ENCODE results near the gene GPR21.

The GPR21 gene, protein sequence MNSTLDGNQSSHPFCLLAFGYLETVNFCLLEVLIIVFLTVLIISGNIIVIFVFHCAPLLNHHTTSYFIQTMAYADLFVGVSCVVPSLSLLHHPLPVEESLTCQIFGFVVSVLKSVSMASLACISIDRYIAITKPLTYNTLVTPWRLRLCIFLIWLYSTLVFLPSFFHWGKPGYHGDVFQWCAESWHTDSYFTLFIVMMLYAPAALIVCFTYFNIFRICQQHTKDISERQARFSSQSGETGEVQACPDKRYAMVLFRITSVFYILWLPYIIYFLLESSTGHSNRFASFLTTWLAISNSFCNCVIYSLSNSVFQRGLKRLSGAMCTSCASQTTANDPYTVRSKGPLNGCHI

DNA sequence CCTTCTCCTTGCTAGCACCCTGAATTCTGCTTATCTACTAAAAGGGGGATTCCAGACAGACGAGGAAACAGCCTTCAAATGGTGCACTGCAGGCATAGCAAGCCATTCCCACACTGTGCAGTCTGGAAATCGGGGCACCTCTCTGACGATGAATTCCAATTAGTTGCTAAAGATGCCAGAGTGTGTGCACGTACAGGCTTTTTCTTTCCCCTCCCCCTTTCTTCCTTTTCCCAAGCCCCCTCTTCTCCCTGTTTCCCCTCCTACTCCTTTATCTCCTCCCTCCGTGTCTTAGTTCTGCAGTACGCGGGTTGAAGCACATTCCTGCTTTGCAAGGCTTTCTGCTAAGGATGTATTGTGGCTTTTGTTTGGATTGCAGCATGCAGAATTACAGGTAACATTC is at the start of gene GPR21:
Gene GPR21 (plus strand): TSS at position 316 of the 400 bp plus-strand sequence. CDS start 900 bp downstream, outside the sequence.
- no peaks in the 10 kb centered on the region for H3K9me3 ChIP-seq (ENCODE audit: severe bottlenecking)
- TF ChIP-seq, protein P1, sequence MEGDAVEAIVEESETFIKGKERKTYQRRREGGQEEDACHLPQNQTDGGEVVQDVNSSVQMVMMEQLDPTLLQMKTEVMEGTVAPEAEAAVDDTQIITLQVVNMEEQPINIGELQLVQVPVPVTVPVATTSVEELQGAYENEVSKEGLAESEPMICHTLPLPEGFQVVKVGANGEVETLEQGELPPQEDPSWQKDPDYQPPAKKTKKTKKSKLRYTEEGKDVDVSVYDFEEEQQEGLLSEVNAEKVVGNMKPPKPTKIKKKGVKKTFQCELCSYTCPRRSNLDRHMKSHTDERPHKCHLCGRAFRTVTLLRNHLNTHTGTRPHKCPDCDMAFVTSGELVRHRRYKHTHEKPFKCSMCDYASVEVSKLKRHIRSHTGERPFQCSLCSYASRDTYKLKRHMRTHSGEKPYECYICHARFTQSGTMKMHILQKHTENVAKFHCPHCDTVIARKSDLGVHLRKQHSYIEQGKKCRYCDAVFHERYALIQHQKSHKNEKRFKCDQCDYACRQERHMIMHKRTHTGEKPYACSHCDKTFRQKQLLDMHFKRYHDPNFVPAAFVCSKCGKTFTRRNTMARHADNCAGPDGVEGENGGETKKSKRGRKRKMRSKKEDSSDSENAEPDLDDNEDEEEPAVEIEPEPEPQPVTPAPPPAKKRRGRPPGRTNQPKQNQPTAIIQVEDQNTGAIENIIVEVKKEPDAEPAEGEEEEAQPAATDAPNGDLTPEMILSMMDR (IDR thresholded peaks at IDR 0.05; ENCODE audit: poor library complexity, severe bottlenecking) = no peak
- H3K4me1 ChIP-seq (ENCODE audit: insufficient read depth, poor library complexity, severe bottlenecking) = no peaks in the 10 kb centered on the region
- ATAC-seq (ENCODE audit: low read depth) (no peak), DNase-seq (ENCODE audit: low spot score) (no peak)
- H3K27me3 ChIP-seq (ENCODE audit: insufficient read depth, poor library complexity, severe bottlenecking) = no peaks in the 10 kb centered on the region
- no peak within 1 kb of the TSS for H3K27ac ChIP-seq (ENCODE audit: poor library complexity, severe bottlenecking)
- no peak within 1 kb of the TSS for H3K4me3 ChIP-seq (ENCODE audit: severe bottlenecking)
- H3K36me3 ChIP-seq (ENCODE audit: low read depth) = peaks cover 25% of the 10 kb centered on the region

DNA sequence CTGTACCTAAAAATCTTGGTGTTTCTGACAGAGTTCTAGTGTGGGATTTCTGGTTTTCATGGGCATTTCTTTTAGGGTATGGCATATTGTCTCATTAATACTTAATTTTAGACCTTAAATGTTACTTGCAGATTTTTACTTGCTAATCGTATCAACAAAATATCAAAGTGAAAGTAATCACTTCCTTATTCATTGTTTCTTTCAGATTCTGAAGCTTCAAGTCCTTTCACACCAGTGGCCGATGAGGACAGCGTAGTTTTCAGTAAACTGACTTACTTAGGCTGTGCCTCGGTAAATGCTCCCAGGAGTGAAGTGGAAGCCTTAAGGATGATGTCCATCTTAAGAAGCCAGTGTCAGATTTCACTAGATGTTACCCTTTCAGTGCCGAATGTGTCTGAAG is 47.5 kb upstream of the GPR21 start:
- H3K4me1 ChIP-seq (ENCODE audit: insufficient read depth, poor library complexity, severe bottlenecking) = no peaks in the 10 kb centered on the region
- H3K4me3 ChIP-seq (ENCODE audit: severe bottlenecking) = no peak overlapping the region
- TF ChIP-seq, protein P1 (IDR thresholded peaks at IDR 0.05; ENCODE audit: poor library complexity, severe bottlenecking) = no peak
- no peak for DNase-seq (ENCODE audit: low spot score)
- ATAC-seq (ENCODE audit: low read depth) = no peak
- no peak overlapping the region for H3K27ac ChIP-seq (ENCODE audit: poor library complexity, severe bottlenecking)
- H3K9me3 ChIP-seq (ENCODE audit: severe bottlenecking) = no peaks in the 10 kb centered on the region
- H3K36me3 ChIP-seq (ENCODE audit: low read depth) = peaks cover 61% of the 10 kb centered on the region
- no peaks in the 10 kb centered on the region for H3K27me3 ChIP-seq (ENCODE audit: insufficient read depth, poor library complexity, severe bottlenecking)

DNA sequence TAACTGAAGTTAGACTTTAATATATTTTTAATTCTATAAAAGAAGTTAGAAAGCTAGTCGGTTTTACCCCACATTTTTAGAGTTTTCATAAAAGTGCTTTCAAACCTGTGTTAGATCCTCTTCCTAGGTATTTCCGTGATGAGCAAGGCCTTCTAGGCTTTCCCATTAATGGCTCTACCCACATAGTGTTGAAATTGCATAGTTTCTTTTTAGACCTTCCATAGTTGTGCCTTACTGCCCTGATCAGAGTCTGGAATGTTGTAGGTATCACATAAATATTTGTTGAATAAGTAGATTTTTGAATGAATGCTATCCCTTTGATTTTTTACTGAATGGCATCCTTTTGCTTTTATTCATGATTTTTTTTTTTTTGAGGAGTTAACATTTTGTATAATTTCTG is 45.3 kb upstream of the GPR21 start:
- DNase-seq (ENCODE audit: low spot score) (no peak), ATAC-seq (ENCODE audit: low read depth) (no peak)
- Histone ChIP-seq H3K4me1 (ENCODE audit: insufficient read depth, poor library complexity, severe bottlenecking) (no peaks in the 10 kb centered on the region), H3K4me3 (ENCODE audit: severe bottlenecking) (no peak overlapping the region), H3K36me3 (ENCODE audit: low read depth) (peaks cover 78% of the 10 kb centered on the region), H3K27ac (ENCODE audit: poor library complexity, severe bottlenecking) (no peak overlapping the region), H3K9me3 (ENCODE audit: severe bottlenecking) (no peaks in the 10 kb centered on the region), H3K27me3 (ENCODE audit: insufficient read depth, poor library complexity, severe bottlenecking) (no peaks in the 10 kb centered on the region)
- TF ChIP-seq, protein P1 (IDR thresholded peaks at IDR 0.05; ENCODE audit: poor library complexity, severe bottlenecking) = no peak

DNA sequence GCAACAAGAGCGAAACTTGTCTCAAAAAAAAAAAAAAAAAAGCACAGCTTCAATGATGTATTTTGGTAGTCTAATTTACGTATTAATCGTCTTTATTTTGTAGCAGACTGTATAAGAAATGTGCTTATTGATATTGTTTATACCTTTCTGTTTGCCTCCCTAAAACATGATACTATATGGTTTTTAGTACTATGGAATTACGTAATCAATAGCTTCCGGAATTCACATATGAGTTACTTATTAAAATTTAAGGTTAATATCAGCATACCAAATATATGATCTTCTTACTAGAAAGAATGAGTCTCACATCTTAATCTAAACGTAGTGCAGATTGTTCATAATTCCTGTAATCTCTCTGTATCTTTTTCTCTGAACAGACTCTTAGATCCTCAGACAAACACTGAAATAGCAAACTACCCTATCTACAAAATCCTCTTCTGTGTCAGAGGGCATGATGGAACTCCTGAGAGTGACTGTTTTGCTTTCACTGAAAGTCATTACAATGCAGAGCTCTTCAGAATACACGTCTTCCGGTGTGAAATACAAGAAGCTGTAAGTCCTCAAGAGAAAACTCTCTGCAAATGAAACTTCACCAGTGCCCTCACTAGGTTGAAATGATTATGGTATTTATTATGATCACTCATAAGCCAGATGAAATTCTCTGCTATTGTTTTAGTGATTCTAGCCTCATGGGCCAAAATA is 44.4 kb upstream of the GPR21 start:
- Histone ChIP-seq H3K4me3 (ENCODE audit: severe bottlenecking) (no peak overlapping the region), H3K27ac (ENCODE audit: poor library complexity, severe bottlenecking) (no peak overlapping the region), H3K9me3 (ENCODE audit: severe bottlenecking) (no peaks in the 10 kb centered on the region), H3K4me1 (ENCODE audit: insufficient read depth, poor library complexity, severe bottlenecking) (no peaks in the 10 kb centered on the region), H3K36me3 (ENCODE audit: low read depth) (peaks cover 76% of the 10 kb centered on the region), H3K27me3 (ENCODE audit: insufficient read depth, poor library complexity, severe bottlenecking) (no peaks in the 10 kb centered on the region)
- no peak for DNase-seq (ENCODE audit: low spot score)
- TF ChIP-seq, protein P1 (IDR thresholded peaks at IDR 0.05; ENCODE audit: poor library complexity, severe bottlenecking) = no peak
- ATAC-seq (ENCODE audit: low read depth) = no peak

Measured in RWPE2 (cell line).